H1 (cell line): ENCODE measurements around the gene SMARCA1. TPM values are rescaled to one million over a fixed set of nuclear protein-coding genes. Genes with fewer than 3 reads are reported as not detected.

Experiments used
- CBX8 ChIP-seq: fragments of 300-800, 300-1000 bp; sonication (generic); IDR thresholded peaks from 2 replicates; pipeline ENCODE4 v1.7.1; 2016; ENCODE audit warnings: low read depth, low read length, borderline replicate concordance
- PHF8 ChIP-seq: fragments of 200-600 bp; sonication (generic); conservative IDR thresholded peaks from 2 replicates; pipeline ENCODE4 v1.7.1; 2012; ENCODE audit warnings: low read depth, mild to moderate bottlenecking, inconsistent platforms, low read length, moderate library complexity
- SAP30 ChIP-seq: fragments of 300-600 bp; sonication (generic); IDR thresholded peaks from 2 replicates; pipeline ENCODE4 v1.7.1; 2012; ENCODE audit warnings: low read length, moderate library complexity, mild to moderate bottlenecking, inconsistent platforms; ENCODE audit not compliant: insufficient read depth, insufficient replicate concordance
- TAF1 ChIP-seq: IDR thresholded peaks from 2 replicates; pipeline ENCODE4 v1.6.1; 2011; ENCODE audit warnings: mild to moderate bottlenecking, low read depth, low read length
- TAF7 ChIP-seq: optimal IDR thresholded peaks from 2 replicates; pipeline ENCODE3; 2011; ENCODE audit warnings: low read depth, mild to moderate bottlenecking, inconsistent platforms, low read length, moderate library complexity, borderline replicate concordance
- polyA plus RNA-seq, 7 experiments: library from polyadenylated mRNA; depleted of rRNA in 3 of 7; stranded (reverse) in 5 of 7; unstranded in 2 of 7; fragments of >200 nt in 5 of 7; fragments of 200-250 nt in 2 of 7; gene quantifications; 1 replicate in 5 of 7; 2 replicates in 1 of 7; 4 replicates in 1 of 7; pipeline versions ENCODE4 v1.2.1 to v1.2.3, GENCODE V29; 2011 to 2013; ENCODE audit warnings: missing spikeins in 2 of 7, mixed read lengths in 2 of 7
- total RNA-seq: library from RNA; stranded (reverse); fragmentation: NEBNext Ultra II Directional; extraction: Animal tissue kit (Norgen Biotek cat#: 25700); gene quantifications from 2 replicates; pipeline ENCODE4 v1.2.1, GENCODE V29; 2021
- TF ChIP-seq, protein P1 (sequence below): IDR thresholded peaks from 2 replicates; pipeline ENCODE4 v1.6.1; 2012; ENCODE audit warnings: inconsistent platforms
- TF ChIP-seq, protein P2 (sequence below): IDR thresholded peaks from 2 replicates; pipeline ENCODE4 v1.6.1; 2011; ENCODE audit warnings: low read length, improper control_type of control experiment

The SMARCA1 gene
- total and polyA plus RNA-seq, 2 of the 8 experiments (the other 6 are each of a cell fraction or from before 2014, with no cell fraction given): 13.1 to 54.4 TPM

DNA sequence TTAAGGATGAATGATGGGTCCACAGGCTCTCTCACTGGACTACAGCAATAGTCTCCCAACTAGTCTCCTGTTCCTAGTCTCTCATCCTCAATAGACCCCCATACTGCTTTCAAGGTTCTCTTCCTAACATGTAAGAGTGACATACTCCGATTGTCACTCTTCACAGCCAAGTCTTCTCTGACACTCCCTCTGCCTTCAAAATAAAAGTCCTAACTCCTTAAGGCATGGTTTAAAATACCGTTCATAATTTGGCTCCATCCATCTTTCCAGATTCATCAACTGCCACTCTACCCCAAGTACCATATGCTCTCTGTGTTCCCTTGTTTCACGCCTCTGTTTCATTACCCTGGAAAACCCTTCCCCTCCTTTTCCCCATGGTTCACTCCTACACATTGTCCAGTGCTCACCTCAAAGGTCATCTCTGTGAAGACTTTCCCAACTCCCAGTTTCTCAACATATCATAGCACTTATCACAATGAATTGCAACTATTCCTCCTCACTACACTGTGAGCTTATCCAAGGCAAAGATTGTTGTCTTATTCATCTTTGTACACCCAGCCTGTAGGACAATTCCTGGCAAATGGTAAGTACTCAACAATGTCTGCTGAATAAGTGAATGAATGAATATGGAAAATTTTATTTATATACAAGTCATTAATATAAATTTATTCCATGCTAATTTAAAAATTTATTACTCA lies 26.0 kb downstream of the SMARCA1 start (continued):
- no peak for TF ChIP-seq TAF1
- TF ChIP-seq, protein P1, sequence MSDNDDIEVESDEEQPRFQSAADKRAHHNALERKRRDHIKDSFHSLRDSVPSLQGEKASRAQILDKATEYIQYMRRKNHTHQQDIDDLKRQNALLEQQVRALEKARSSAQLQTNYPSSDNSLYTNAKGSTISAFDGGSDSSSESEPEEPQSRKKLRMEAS: no peak
- no peak for TF ChIP-seq TAF7
- TF ChIP-seq SAP30: no peak
- TF ChIP-seq, protein P2, sequence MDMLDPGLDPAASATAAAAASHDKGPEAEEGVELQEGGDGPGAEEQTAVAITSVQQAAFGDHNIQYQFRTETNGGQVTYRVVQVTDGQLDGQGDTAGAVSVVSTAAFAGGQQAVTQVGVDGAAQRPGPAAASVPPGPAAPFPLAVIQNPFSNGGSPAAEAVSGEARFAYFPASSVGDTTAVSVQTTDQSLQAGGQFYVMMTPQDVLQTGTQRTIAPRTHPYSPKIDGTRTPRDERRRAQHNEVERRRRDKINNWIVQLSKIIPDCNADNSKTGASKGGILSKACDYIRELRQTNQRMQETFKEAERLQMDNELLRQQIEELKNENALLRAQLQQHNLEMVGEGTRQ: no peak
- no peak for TF ChIP-seq PHF8
- TF ChIP-seq CBX8: no peak
